OCI-LY1 (cell line): Measurements from ENCODE around the gene CDH23.

Experiments used
- EZH2 ChIP-seq: fragments of 200-600 bp; sonication (generic), shearing (Covaris generic); IDR thresholded peaks from 2 replicates; pipeline ENCODE4 v1.8.0; 2017; ENCODE audit warnings: borderline replicate concordance, mixed run types, mild to moderate bottlenecking, antibody characterized with exemption, low read length, moderate library complexity, mixed read lengths
- TF ChIP-seq, protein P1 (sequence below): fragments of 200-600 bp; sonication (generic), shearing (Covaris generic); IDR thresholded peaks from 2 replicates; pipeline ENCODE4 v1.5.1; 2017; ENCODE audit warnings: mild to moderate bottlenecking, antibody characterized with exemption, low read length, moderate library complexity, mixed read lengths

DNA sequence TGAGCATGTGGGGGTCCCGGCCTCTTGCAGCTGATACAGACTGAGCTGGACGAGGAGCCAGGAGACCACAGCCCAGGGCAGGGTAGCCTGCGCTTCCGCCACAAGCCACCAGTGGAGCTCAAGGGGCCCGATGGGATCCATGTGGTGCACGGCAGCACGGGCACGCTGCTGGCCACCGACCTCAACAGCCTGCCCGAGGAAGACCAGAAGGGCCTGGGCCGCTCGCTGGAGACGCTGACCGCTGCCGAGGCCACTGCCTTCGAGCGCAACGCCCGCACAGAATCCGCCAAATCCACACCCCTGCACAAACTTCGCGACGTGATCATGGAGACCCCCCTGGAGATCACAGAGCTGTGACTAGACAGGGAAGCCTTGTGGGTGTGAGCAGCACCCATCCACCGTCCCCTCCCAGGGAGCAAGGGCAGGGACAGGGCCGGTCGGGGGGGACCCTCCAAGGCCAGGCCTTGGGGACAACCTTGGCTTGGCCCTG is 418.2 kb downstream of the CDH23 start:
- TF ChIP-seq, protein P1, sequence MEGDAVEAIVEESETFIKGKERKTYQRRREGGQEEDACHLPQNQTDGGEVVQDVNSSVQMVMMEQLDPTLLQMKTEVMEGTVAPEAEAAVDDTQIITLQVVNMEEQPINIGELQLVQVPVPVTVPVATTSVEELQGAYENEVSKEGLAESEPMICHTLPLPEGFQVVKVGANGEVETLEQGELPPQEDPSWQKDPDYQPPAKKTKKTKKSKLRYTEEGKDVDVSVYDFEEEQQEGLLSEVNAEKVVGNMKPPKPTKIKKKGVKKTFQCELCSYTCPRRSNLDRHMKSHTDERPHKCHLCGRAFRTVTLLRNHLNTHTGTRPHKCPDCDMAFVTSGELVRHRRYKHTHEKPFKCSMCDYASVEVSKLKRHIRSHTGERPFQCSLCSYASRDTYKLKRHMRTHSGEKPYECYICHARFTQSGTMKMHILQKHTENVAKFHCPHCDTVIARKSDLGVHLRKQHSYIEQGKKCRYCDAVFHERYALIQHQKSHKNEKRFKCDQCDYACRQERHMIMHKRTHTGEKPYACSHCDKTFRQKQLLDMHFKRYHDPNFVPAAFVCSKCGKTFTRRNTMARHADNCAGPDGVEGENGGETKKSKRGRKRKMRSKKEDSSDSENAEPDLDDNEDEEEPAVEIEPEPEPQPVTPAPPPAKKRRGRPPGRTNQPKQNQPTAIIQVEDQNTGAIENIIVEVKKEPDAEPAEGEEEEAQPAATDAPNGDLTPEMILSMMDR, result no peak
- no peak for TF ChIP-seq EZH2
